BLaER1 treated with 17β-estradiol and CSF1 and Interleukin-3, amounts not matched to agents 10 nM and 100 nM (cell line): Measurements from ENCODE around the gene LMO1.

Experiments
- H3K27ac ChIP-seq, 11 experiments: shearing (Covaris generic); formaldehyde crosslinking; 2 replicates each; pipeline ENCODE4 v1.8.1; 2022
- H3K27me3 ChIP-seq, 11 experiments: shearing (Covaris generic); formaldehyde crosslinking; 2 replicates each; pipeline ENCODE4 v1.8.1; 2022
- H3K36me3 ChIP-seq, 11 experiments: shearing (Covaris generic); formaldehyde crosslinking; 2 replicates each; pipeline ENCODE4 v1.8.1; 2022
- H3K4me1 ChIP-seq, 10 experiments: shearing (Covaris generic); formaldehyde crosslinking; 2 replicates each; pipeline ENCODE4 v1.8.1; 2022
- H3K4me2 ChIP-seq, 11 experiments: shearing (Covaris generic); formaldehyde crosslinking; 2 replicates each; pipeline ENCODE4 v1.8.1; 2022
- H3K4me3 ChIP-seq, 10 experiments: shearing (Covaris generic); formaldehyde crosslinking; 2 replicates each; pipeline ENCODE4 v1.8.1; 2022
- H3K9ac ChIP-seq, 11 experiments: shearing (Covaris generic); formaldehyde crosslinking; 2 replicates each; pipeline ENCODE4 v1.8.1; 2022
- H3K9me3 ChIP-seq, 11 experiments: shearing (Covaris generic); formaldehyde crosslinking; replicated peaks in 1 of 11; 2 replicates each; pipeline ENCODE4 v1.8.1; 2022
- H4K20me1 ChIP-seq, 11 experiments: shearing (Covaris generic); formaldehyde crosslinking; 2 replicates each; pipeline ENCODE4 v1.8.1; 2022
- Cebpa-rat ChIP-seq, 11 experiments: shearing (Covaris generic); IDR thresholded peaks; 2 replicates each; pipeline ENCODE4 v1.8.1; 2022

The LMO1 gene

DNA sequence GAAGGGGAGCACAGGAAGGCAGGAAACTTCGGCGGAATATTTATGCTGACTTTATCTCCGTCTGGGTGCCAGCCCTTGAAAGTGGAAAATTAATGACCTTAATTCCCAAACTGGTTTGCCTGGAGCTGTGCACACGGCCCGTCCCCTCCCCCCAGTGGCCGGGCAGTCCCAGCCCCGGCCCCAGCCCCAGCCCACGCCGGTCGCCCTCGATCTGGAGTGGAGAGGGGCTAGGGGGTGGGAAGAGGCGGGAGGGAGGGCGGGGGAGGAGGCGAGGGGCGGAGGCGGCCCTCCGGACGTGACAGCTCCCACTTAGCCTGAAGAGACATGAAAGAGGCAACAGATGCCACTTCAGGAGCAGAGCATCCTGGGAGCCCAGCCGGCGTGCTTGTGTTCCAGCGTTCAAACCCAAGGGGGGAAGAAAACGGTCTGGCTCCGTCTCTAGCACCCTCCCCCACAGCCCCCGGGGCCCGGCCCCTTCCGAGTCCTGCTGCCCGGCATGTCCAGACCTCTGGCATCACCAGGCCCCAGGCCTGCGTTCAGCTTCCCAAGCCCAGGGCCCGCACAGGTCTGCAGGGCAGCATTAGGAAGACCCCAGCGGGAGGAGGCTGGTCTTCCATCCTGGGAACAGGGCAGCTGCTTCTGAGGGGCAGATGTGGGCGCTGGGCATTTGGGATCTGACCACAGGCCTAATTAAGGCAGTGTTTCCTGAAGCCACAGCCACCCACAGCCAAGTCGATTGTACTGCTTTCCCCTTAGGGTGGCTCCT lies 20.0 kb upstream of the LMO1 start:
- H3K27ac ChIP-seq = no peak overlapping the region
- H4K20me1 ChIP-seq = no peaks in the 10 kb centered on the region; a peak in 2 of 22 replicates
- H3K9ac ChIP-seq = no peak overlapping the region
- peaks cover 5 to 23% (median 15%) of the 10 kb centered on the region in 11 experiments; a peak in 15 of 22 replicates for H3K27me3 ChIP-seq
- peak overlapping the region in 10 of 11 experiments; percentile 11 to 54 (median 48); a peak in 15 of 22 replicates for H3K4me2 ChIP-seq
- H3K36me3 ChIP-seq = no peaks in the 10 kb centered on the region
- TF ChIP-seq Cebpa-rat (IDR thresholded peaks at IDR 0.05) = no peak
- no peak overlapping the region for H3K4me3 ChIP-seq
- H3K4me1 ChIP-seq = peaks cover 0 to 4% (median 2%) of the 10 kb centered on the region in 10 experiments; a peak in 5 of 20 replicates
- H3K9me3 ChIP-seq = no peaks in the 10 kb centered on the region

GRCh38 chr11:8283100-8283464 lies 19.4 kb upstream of the LMO1 start:
- peaks cover 5 to 23% (median 15%) of the 10 kb centered on the region in 11 experiments; a peak in 15 of 22 replicates for H3K27me3 ChIP-seq
- peaks cover 0 to 4% (median 2%) of the 10 kb centered on the region in 10 experiments; a peak in 5 of 20 replicates for H3K4me1 ChIP-seq
- H4K20me1 ChIP-seq = no peaks in the 10 kb centered on the region; a peak in 2 of 22 replicates
- H3K9ac ChIP-seq = no peak overlapping the region
- H3K4me3 ChIP-seq = no peak overlapping the region
- TF ChIP-seq Cebpa-rat (IDR thresholded peaks at IDR 0.05) = no peak
- no peak overlapping the region for H3K4me2 ChIP-seq
- no peaks in the 10 kb centered on the region for H3K36me3 ChIP-seq
- H3K9me3 ChIP-seq = no peaks in the 10 kb centered on the region
- H3K27ac ChIP-seq = no peak overlapping the region

- Histone ChIP-seq H3K27me3 (peaks cover 5 to 23% (median 15%) of the 10 kb centered on the region in 11 experiments; a peak in 15 of 22 replicates), H3K36me3 (no peaks in the 10 kb centered on the region), H3K27ac (no peak overlapping the region), H3K4me2 (no peak overlapping the region), H3K4me3 (no peak overlapping the region), H3K9me3 (no peaks in the 10 kb centered on the region), H3K4me1 (peaks cover 0 to 4% (median 2%) of the 10 kb centered on the region in 10 experiments; a peak in 5 of 20 replicates), H3K9ac (no peak overlapping the region), H4K20me1 (no peaks in the 10 kb centered on the region; a peak in 2 of 22 replicates)
- no peak for TF ChIP-seq Cebpa-rat (IDR thresholded peaks at IDR 0.05)
Measured at GRCh38 chr11:8282631-8283030, 19.0 kb upstream of the LMO1 start.

GRCh38 chr11:8281266-8281665 lies 17.6 kb upstream of the LMO1 start:
- Histone ChIP-seq H3K9ac (no peak overlapping the region), H3K4me3 (no peak overlapping the region), H3K4me2 (no peak overlapping the region), H3K36me3 (no peaks in the 10 kb centered on the region), H3K4me1 (peaks cover 0 to 4% (median 2%) of the 10 kb centered on the region in 10 experiments; a peak in 4 of 20 replicates), H4K20me1 (no peaks in the 10 kb centered on the region; a peak in 1 of 22 replicates), H3K9me3 (no peaks in the 10 kb centered on the region), H3K27ac (no peak overlapping the region), H3K27me3 (peaks cover 5 to 23% (median 15%) of the 10 kb centered on the region in 11 experiments; a peak in 15 of 22 replicates)
- TF ChIP-seq Cebpa-rat (IDR thresholded peaks at IDR 0.05) = no peak

- 0 out of 22 replicates have a peak, but pooled peaks cover 0 to 4% (median 0%) of the 10 kb centered on the region in 11 experiments for H3K9me3 ChIP-seq
- no peak overlapping the region for H3K4me2 ChIP-seq
- H3K9ac ChIP-seq = no peak overlapping the region
- no peaks in the 10 kb centered on the region for H3K4me1 ChIP-seq
- no peaks in the 10 kb centered on the region for H3K36me3 ChIP-seq
- H3K27ac ChIP-seq = no peak overlapping the region
- no peak for TF ChIP-seq Cebpa-rat (IDR thresholded peaks at IDR 0.05)
- H4K20me1 ChIP-seq = no peaks in the 10 kb centered on the region; a peak in 1 of 22 replicates
- H3K4me3 ChIP-seq = no peak overlapping the region
- H3K27me3 ChIP-seq = peaks cover 0 to 7% (median 3%) of the 10 kb centered on the region in 11 experiments; a peak in 10 of 22 replicates
Measured at GRCh38 chr11:8277691-8278090, 14.0 kb upstream of the LMO1 start.

- Histone ChIP-seq H3K4me3 (no peak overlapping the region), H4K20me1 (no peaks in the 10 kb centered on the region), H3K36me3 (no peaks in the 10 kb centered on the region), H3K9me3 (0 out of 22 replicates have a peak, but pooled peaks cover 0 to 4% (median 0%) of the 10 kb centered on the region in 11 experiments), H3K27me3 (peaks cover 0 to 2% (median 0%) of the 10 kb centered on the region in 11 experiments; a peak in 2 of 22 replicates), H3K4me2 (no peak overlapping the region), H3K9ac (no peak overlapping the region), H3K27ac (no peak overlapping the region), H3K4me1 (no peaks in the 10 kb centered on the region)
- no peak for TF ChIP-seq Cebpa-rat (IDR thresholded peaks at IDR 0.05)
Measured at GRCh38 chr11:8276528-8276927, 12.8 kb upstream of the LMO1 start.

DNA sequence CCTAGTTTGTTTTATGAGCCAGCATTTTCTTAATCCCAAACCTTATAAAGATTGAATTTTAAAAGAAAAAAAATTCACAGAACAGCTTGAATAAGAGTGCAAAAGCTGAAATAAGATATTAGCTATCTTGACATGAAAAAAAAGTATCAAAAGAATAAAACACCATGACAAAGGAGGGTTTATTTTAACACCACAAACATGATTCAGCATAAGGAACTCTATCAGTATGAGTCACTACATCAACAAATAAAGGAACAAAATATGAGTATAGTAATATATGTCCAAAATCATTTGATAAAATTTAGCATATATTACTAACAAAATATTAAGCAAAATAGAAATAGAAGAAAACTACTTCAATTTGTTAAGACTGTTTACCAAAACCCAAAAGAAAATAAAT lies 9.6 kb upstream of the LMO1 start:
- H3K27ac ChIP-seq = no peak overlapping the region

DNA sequence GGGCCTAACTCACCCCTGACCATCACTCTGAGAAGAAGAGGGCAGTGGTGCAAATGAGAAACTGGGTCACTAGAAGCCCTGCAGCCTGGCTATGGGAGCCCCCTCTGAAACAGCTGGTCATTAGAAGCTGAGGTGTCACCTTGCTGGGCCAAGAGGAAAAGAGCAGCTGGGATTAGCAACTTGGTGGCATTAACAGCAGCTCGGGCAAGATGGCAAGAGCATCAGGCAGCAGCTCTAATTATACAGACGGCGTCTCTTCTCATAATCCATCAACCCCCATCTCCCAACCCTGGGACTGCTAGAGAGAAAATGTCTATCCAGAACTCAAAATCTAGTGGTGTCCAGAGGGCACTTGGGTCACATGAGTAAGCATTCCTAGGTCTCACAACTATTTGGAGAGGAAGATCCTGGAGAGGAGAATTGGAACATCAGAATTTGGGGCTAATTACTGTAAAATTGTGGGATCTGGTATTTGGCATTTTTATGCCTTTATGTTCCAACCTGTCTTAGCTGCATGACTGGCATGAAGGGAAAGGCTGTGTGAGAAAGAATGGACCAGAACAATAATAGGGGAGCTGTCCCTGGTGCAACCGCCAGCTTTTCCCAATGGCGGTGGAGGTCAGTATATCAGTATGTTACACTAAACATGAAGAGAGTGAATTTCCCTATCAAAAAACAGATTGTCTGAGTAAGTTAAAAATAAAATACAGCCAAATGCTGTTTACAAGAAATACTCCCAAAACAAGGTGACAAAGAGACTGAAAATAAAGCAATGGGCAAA lies 7.6 kb upstream of the LMO1 start:
- H3K4me2 ChIP-seq = no peak overlapping the region
- no peak overlapping the region for H3K4me3 ChIP-seq

More for the DNA sequence above, 9.6 kb upstream of the LMO1 start:
- Histone ChIP-seq H3K9me3 (0 out of 22 replicates have a peak, but pooled peaks cover 0 to 4% (median 0%) of the 10 kb centered on the region in 11 experiments), H3K4me2 (no peak overlapping the region), H4K20me1 (peaks cover 0 to 3% (median 0%) of the 10 kb centered on the region in 11 experiments; a peak in 3 of 22 replicates), H3K4me1 (peaks cover 1 to 3% (median 2%) of the 10 kb centered on the region in 10 experiments; a peak in 17 of 20 replicates), H3K9ac (no peak overlapping the region), H3K27me3 (peaks cover 22 to 34% (median 30%) of the 10 kb centered on the region in 11 experiments), H3K36me3 (no peaks in the 10 kb centered on the region), H3K4me3 (no peak overlapping the region)
- TF ChIP-seq Cebpa-rat (IDR thresholded peaks at IDR 0.05) = no peak

More for the DNA sequence above, 7.6 kb upstream of the LMO1 start:
- H3K27ac ChIP-seq = no peak overlapping the region
- no peak for TF ChIP-seq Cebpa-rat (IDR thresholded peaks at IDR 0.05)
- H3K9me3 ChIP-seq = 0 out of 22 replicates have a peak, but pooled peaks cover 0 to 4% (median 0%) of the 10 kb centered on the region in 11 experiments
- H3K4me1 ChIP-seq = peaks cover 6 to 14% (median 11%) of the 10 kb centered on the region in 10 experiments; a peak in 18 of 20 replicates
- peaks cover 42 to 54% (median 50%) of the 10 kb centered on the region in 11 experiments for H3K27me3 ChIP-seq
- H4K20me1 ChIP-seq = peaks cover 0 to 22% (median 0%) of the 10 kb centered on the region in 11 experiments; a peak in 7 of 22 replicates
- H3K9ac ChIP-seq = no peak overlapping the region
- no peaks in the 10 kb centered on the region for H3K36me3 ChIP-seq
